Transverse colon (tissue), 4 donors: Measurements from ENCODE around the gene CLINT1. TPM values are rescaled to one million over a fixed set of nuclear protein-coding genes. Genes with fewer than 3 reads are reported as not detected.

Experiments used
- DNase-seq: peaks from one replicate; pipeline ENCODE4 v3.0.0-alpha.2; 2019
- H3K27ac ChIP-seq, 4 donors: fragments of 200-600 bp; sonication (generic); 2 replicates each; pipeline ENCODE4 v1.5.1; 2016 to 2018; ENCODE audit warnings: inconsistent platforms in 4 of 4
- H3K27me3 ChIP-seq: fragments of 200-600 bp; sonication (generic); 2 replicates; pipeline ENCODE4 v1.5.1; 2017; ENCODE audit warnings: inconsistent platforms
- H3K36me3 ChIP-seq, 4 donors: fragments of 200-600 bp; sonication (generic); 2 replicates each; pipeline ENCODE4 v1.5.1; 2017 to 2019; ENCODE audit warnings: inconsistent platforms in 4 of 4
- H3K4me1 ChIP-seq, 4 donors: fragments of 200-600 bp; sonication (generic); 2 replicates each; pipeline ENCODE4 v1.5.1; 2017 to 2020; ENCODE audit warnings: inconsistent platforms in 4 of 4
- H3K4me3 ChIP-seq, 4 donors: fragments of 200-600 bp; sonication (generic); 1 replicate in 1 of 4; 2 replicates in 3 of 4; pipeline versions ENCODE4 v1.5.1 to v1.6.1; 2017 to 2019; ENCODE audit warnings: inconsistent platforms in 4 of 4
- H3K9me3 ChIP-seq, 2 donors: fragments of 200-600 bp; sonication (generic); 2 replicates each; pipeline ENCODE4 v1.5.1; 2017 to 2019; ENCODE audit warnings: inconsistent platforms in 2 of 2
- CTCF ChIP-seq, 5 experiments: fragments of 200-600 bp in 3 of 5; fragments of 450-650 bp in 2 of 5; sonication (generic) in 3 of 5; IDR thresholded peaks; 1 replicate in 2 of 5; 2 replicates in 3 of 5; pipeline ENCODE4 v1.5.1; 2016 to 2017; ENCODE audit warnings: antibody characterized with exemption in 5 of 5, inconsistent platforms in 3 of 5, mild to moderate bottlenecking in 2 of 5, moderate library complexity in 1 of 5
- EP300 ChIP-seq: sonication (generic); formaldehyde crosslinking; IDR thresholded peaks from one replicate; pipeline ENCODE4 v1.6.1; 2017; ENCODE audit warnings: antibody characterized with exemption, low read depth
- POLR2A ChIP-seq: fragments of 450-650 bp; IDR thresholded peaks from one replicate; pipeline ENCODE4 v1.6.1; 2016; ENCODE audit warnings: antibody characterized with exemption, mild to moderate bottlenecking, moderate library complexity
- POLR2AphosphoS5 ChIP-seq, 3 donors: sonication (generic); formaldehyde crosslinking; IDR thresholded peaks; one replicate each; pipeline ENCODE4 v1.6.1; 2016; ENCODE audit warnings: antibody characterized with exemption in 3 of 3
- WGBS, 2 donors: methylation state at CpG; one replicate each; pipeline ENCODE4 v1.1.5; 2018; ENCODE audit warnings: low coverage in 1 of 2; 5-methylcytosine and 5-hydroxymethylcytosine counted together
- in situ Hi-C, 4 donors: fragments of 200-750 bp; cut with MboI; loops; one replicate each; pipeline versions ENCODE4 v1.15.0 to v1.15.1; 2017; ENCODE audit warnings: low sequenced_read_pairs in 3 of 4, low pct_ligation_motif_present in 1 of 4, low pct_unique_long_range_greater_than_20kb in 1 of 4
- intact Hi-C: fragments of 100-400 bp; cut with DNase I; formaldehyde crosslinking; loops from one replicate; pipeline ENCODE4 v1.15.1; 2023; ENCODE audit warnings: low total_unique reads
- total RNA-seq, 4 donors: library from RNA; depleted of rRNA; stranded (reverse); fragments of >200 nt; gene quantifications; one replicate each; pipeline ENCODE4 v1.1.0, GENCODE V29; 2016

Gene CLINT1
- total RNA-seq, 4 donors from 2014 or later: 75.6 to 174 (median 131) TPM

DNA sequence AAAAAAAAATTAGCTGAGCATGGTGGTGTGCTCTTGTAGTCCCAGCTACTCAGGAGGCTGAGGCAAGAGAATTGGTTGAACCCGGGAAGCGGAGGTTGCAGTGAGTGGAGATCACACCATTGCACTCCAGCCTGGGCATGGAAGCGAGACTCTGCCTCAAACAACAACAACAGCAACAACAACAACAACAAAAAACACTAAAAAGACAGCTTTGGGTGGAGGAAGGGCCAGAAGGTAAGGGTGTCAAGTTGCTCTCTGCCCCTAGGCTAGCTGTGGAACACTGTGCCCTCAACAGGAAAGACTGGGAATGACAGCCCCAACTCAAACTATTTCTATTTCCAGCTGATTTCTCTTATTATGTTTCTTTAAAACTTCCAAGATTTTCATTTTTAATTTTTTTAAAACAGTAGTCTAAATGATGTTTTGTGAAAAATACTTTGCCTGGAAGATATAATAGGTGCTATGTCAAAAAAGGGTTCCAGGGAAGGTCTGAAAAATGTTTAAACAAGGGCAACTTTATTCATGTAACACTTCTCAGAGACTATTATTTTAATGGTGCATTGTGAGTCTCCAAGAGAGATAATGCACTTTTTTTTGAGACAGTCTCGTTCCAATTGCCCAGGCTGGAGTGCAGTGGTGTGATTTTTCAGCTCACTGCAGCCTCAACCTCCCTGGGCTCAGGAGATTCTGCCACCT lies 29.9 kb downstream of the CLINT1 start:
- intact Hi-C loops (no loop called here), in situ Hi-C loops (no loop called here)
- TF ChIP-seq CTCF (IDR thresholded peaks at IDR 0.05): peak in 4 of 5 experiments; percentile 27 to 38 (median 32)
- TF ChIP-seq EP300: no peak
- no peaks in the 10 kb centered on the region for H3K36me3 ChIP-seq
- no peak overlapping the region for H3K4me3 ChIP-seq
- no peak for DNase-seq
- H3K27me3 ChIP-seq: no peaks in the 10 kb centered on the region
- H3K27ac ChIP-seq: peak overlapping the region; percentile 52 to 75 (median 66)
- 90 to 97% methylated on average over 2 to 4 of the region's 4 CpGs for WGBS, 2 donors
- H3K4me1 ChIP-seq: peaks cover 9 to 55% (median 20%) of the 10 kb centered on the region in 4 donors
- H3K9me3 ChIP-seq: no peaks in the 10 kb centered on the region

GRCh38 chr5:157828105-157828943 lies 30.6 kb downstream of the CLINT1 start:
- in situ Hi-C loops (no loop called here), intact Hi-C loops (no loop called here)
- Histone ChIP-seq H3K36me3 (no peaks in the 10 kb centered on the region), H3K9me3 (no peaks in the 10 kb centered on the region), H3K27me3 (no peaks in the 10 kb centered on the region), H3K27ac (peak overlapping the region; percentile 52 to 75 (median 66)), H3K4me1 (peaks cover 9 to 54% (median 19%) of the 10 kb centered on the region in 4 donors), H3K4me3 (no peak overlapping the region)
- no peak for TF ChIP-seq POLR2A
- no peak for TF ChIP-seq EP300
- TF ChIP-seq POLR2AphosphoS5 (IDR thresholded peaks at IDR 0.05): no peak
- no peak for DNase-seq
- WGBS, 2 donors: 37 to 55% methylated on average over 4 to 8 of the region's 8 CpGs

DNA sequence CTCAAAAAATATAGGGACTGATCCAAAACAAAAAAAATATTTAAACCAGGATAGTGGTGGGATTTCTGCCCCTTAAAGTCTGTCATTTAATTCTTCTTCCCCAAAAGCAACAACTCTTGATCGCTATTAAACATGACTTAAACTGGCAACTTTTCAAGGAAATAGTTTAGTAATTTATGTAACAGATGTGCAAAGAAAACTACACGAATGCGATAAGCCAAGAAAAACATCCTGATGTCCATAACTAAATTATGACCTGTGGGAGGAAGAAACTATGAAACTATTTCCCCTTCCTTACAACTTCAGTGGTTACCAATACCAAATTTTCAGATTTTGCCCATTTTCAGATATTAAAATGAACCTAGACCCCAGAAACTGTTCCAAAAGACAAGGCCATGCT lies 31.5 kb downstream of the CLINT1 start:
- intact Hi-C loops (no loop called here), in situ Hi-C loops (no loop called here)
- H3K27ac ChIP-seq: peak overlapping the region; percentile 52 to 75 (median 66)
- no peak for DNase-seq
- H3K9me3 ChIP-seq: no peaks in the 10 kb centered on the region
- H3K27me3 ChIP-seq: no peaks in the 10 kb centered on the region
- 33 to 37% methylated on average over 3 of the region's 3 CpGs for WGBS, 2 donors
- H3K4me3 ChIP-seq: no peak overlapping the region
- TF ChIP-seq POLR2AphosphoS5 (IDR thresholded peaks at IDR 0.05): no peak
- H3K36me3 ChIP-seq: no peaks in the 10 kb centered on the region
- peaks cover 9 to 55% (median 17%) of the 10 kb centered on the region in 4 donors for H3K4me1 ChIP-seq

GRCh38 chr5:157823655-157824054 lies 35.3 kb downstream of the CLINT1 start:
- Histone ChIP-seq H3K9me3 (no peaks in the 10 kb centered on the region), H3K4me3 (no peak overlapping the region), H3K36me3 (no peaks in the 10 kb centered on the region), H3K27me3 (no peaks in the 10 kb centered on the region), H3K4me1 (peaks cover 17 to 82% (median 35%) of the 10 kb centered on the region in 4 donors), H3K27ac (no peak overlapping the region)
- intact Hi-C loops: no loop called here
- no peak for DNase-seq
- in situ Hi-C loops: loop anchor here in 1 of 4 donors (25.0 kb wide), 1 partner anchor 114 kb away; no protein-coding TSS in a partner anchor
- TF ChIP-seq EP300 (no peak), POLR2A (no peak), POLR2AphosphoS5 (IDR thresholded peaks at IDR 0.05) (no peak), CTCF (IDR thresholded peaks at IDR 0.05) (no peak)
- WGBS, 2 donors: 96 to 97% methylated on average over 3 to 8 of the region's 8 CpGs
